ENCODE data around the gene NR1D2. TPM values are rescaled to one million over a fixed set of nuclear protein-coding genes. Genes with fewer than 3 reads are reported as not detected.

The NR1D2 gene
- total and polyA plus RNA-seq, 4 donors = 6.1 to 35.7 (median 21.2) TPM

DNA sequence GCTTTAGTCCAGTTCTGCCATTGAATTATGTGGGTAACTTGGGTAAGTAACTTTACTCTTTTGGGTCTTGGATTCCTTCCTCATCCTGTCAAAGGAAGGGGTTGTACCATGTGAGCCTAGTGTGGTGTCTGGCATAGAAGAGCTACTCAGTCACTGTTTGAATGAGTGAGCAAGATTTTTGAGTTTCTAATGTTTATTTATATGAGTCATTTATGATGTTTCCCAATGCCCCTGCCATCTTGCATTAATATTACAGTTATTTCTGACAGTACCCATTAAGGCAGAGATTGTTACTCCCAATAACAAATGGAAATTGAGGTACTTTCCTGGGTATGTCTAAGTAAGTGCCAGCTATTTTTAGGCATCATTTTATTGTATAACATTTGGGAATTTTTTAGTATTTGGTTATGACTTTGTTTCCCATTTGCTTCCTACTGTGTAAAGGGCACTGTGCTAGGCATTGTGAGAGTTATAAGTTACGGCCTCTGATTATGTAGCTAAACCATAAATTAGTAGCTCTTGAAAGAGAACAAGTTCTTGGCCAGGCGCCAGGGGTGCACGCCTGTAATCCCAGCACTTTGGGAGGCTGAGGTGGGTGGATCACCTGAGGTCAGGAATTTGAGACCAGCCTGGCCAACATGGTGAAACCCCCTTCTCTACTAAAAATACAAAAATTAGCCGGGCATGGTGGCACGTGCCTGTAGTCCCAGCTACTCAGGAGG lies 23.5 kb downstream of the NR1D2 start:
- H3K4me1 ChIP-seq (ENCODE audit: control insufficient read depth in 5 of 5, insufficient read depth in 5 of 5, low read length in 5 of 5) = peaks cover 0 to 18% (median 2%) of the 10 kb centered on the region in 5 donors
- no peak overlapping the region for H3K4me3 ChIP-seq
- ATAC-seq (ENCODE audit: insufficient read depth, low FRiP score) (no peak), DNase-seq (no peak)
- WGBS, 2 donors = 86 to 90% methylated on average over 5 of the region's 5 CpGs
- no peak overlapping the region for H3K9ac ChIP-seq (ENCODE audit: insufficient read depth in 1 of 2, low read length in 2 of 2)
- H3K27ac ChIP-seq (ENCODE audit: low read depth in 1 of 2, low read length in 1 of 2) = no peak overlapping the region
- TF ChIP-seq, protein P1, sequence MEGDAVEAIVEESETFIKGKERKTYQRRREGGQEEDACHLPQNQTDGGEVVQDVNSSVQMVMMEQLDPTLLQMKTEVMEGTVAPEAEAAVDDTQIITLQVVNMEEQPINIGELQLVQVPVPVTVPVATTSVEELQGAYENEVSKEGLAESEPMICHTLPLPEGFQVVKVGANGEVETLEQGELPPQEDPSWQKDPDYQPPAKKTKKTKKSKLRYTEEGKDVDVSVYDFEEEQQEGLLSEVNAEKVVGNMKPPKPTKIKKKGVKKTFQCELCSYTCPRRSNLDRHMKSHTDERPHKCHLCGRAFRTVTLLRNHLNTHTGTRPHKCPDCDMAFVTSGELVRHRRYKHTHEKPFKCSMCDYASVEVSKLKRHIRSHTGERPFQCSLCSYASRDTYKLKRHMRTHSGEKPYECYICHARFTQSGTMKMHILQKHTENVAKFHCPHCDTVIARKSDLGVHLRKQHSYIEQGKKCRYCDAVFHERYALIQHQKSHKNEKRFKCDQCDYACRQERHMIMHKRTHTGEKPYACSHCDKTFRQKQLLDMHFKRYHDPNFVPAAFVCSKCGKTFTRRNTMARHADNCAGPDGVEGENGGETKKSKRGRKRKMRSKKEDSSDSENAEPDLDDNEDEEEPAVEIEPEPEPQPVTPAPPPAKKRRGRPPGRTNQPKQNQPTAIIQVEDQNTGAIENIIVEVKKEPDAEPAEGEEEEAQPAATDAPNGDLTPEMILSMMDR (IDR thresholded peaks at IDR 0.05; ENCODE audit: control extremely low read depth, extremely low read depth) = no peak
- H3K36me3 ChIP-seq (ENCODE audit: control insufficient read depth in 4 of 4, insufficient read depth in 4 of 4, low read length in 4 of 4) = peaks cover 5 to 24% (median 6%) of the 10 kb centered on the region in 4 donors
- H3K9me3 ChIP-seq (ENCODE audit: control insufficient read depth in 4 of 4, insufficient read depth in 3 of 4, low read length in 3 of 4) = no peaks in the 10 kb centered on the region
- H3K27me3 ChIP-seq (ENCODE audit: control insufficient read depth in 3 of 3, insufficient read depth in 3 of 3, low read length in 2 of 3) = no peaks in the 10 kb centered on the region

DNA sequence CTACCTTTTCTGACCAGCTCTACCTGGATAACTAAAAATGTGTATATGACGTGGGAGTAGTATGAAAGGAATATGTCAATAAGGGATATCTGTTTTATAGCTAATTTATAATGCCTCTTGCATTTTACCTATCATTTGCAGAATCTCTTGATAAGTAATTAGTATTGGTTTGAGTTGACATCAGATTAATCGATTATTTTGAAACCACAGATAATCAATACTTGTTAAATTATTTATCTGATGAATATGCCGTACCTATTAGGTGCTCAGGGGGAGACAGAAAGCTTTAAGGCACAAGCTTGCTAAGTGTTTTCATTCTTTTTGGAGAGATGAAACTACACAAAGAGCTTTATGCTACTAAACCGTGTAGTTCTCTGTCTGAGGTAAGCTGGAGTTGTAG lies 24.3 kb downstream of the NR1D2 start:
- 95 to 96% methylated on average over 4 of the region's 4 CpGs for WGBS, 2 donors
- peaks cover 0 to 18% (median 2%) of the 10 kb centered on the region in 5 donors for H3K4me1 ChIP-seq (ENCODE audit: control insufficient read depth in 5 of 5, insufficient read depth in 5 of 5, low read length in 5 of 5)
- no peak overlapping the region for H3K4me3 ChIP-seq
- DNase-seq (no peak), ATAC-seq (ENCODE audit: insufficient read depth, low FRiP score) (no peak)
- no peak overlapping the region for H3K27ac ChIP-seq (ENCODE audit: low read depth in 1 of 2, low read length in 1 of 2)
- TF ChIP-seq, protein P1 (IDR thresholded peaks at IDR 0.05; ENCODE audit: control extremely low read depth, extremely low read depth) = no peak
- H3K27me3 ChIP-seq (ENCODE audit: control insufficient read depth in 3 of 3, insufficient read depth in 3 of 3, low read length in 2 of 3) = no peaks in the 10 kb centered on the region
- no peaks in the 10 kb centered on the region for H3K9me3 ChIP-seq (ENCODE audit: control insufficient read depth in 4 of 4, insufficient read depth in 3 of 4, low read length in 3 of 4)
- H3K9ac ChIP-seq (ENCODE audit: insufficient read depth in 1 of 2, low read length in 2 of 2) = no peak overlapping the region
- H3K36me3 ChIP-seq (ENCODE audit: control insufficient read depth in 4 of 4, insufficient read depth in 4 of 4, low read length in 4 of 4) = peaks cover 5 to 24% (median 6%) of the 10 kb centered on the region in 4 donors

DNA sequence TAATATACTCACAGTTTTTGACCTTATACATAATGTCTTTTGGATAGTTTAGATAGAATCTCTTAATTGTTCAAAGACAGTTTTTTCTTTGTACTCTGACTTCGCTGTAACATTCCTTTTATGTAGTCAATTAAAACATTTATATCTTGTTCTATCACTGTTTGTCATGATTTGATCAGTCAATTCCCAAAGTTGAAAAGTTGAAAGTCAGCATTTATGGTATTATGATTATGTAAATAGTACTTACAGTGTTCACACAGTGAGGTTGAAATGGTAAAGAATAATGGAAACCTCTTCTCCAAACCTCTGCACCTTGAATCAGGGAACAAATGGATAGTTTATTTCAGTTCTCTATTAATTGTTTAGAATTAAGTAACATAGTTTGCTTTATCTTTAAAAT lies 26.6 kb downstream of the NR1D2 start:
- no peak for DNase-seq
- H3K27me3 ChIP-seq (ENCODE audit: control insufficient read depth in 3 of 3, insufficient read depth in 3 of 3, low read length in 2 of 3) = no peaks in the 10 kb centered on the region
- no peak overlapping the region for H3K4me3 ChIP-seq
- H3K9ac ChIP-seq (ENCODE audit: insufficient read depth in 1 of 2, low read length in 2 of 2) = no peak overlapping the region
- WGBS, 2 donors = 97 to 100% methylated on average over 1 of the region's 1 CpG
- ATAC-seq (ENCODE audit: insufficient read depth, low FRiP score) = no peak
- peaks cover 0 to 3% (median 1%) of the 10 kb centered on the region in 4 donors for H3K9me3 ChIP-seq (ENCODE audit: control insufficient read depth in 4 of 4, insufficient read depth in 3 of 4, low read length in 3 of 4)
- TF ChIP-seq, protein P1 (IDR thresholded peaks at IDR 0.05; ENCODE audit: control extremely low read depth, extremely low read depth) = no peak
- H3K4me1 ChIP-seq (ENCODE audit: control insufficient read depth in 5 of 5, insufficient read depth in 5 of 5, low read length in 5 of 5) = peaks cover 0 to 2% (median 0%) of the 10 kb centered on the region in 5 donors
- no peak overlapping the region for H3K27ac ChIP-seq (ENCODE audit: low read depth in 1 of 2, low read length in 1 of 2)
- peaks cover 5 to 27% (median 12%) of the 10 kb centered on the region in 4 donors for H3K36me3 ChIP-seq (ENCODE audit: control insufficient read depth in 4 of 4, insufficient read depth in 4 of 4, low read length in 4 of 4)
